GM12891 (cell line): ENCODE data around the gene SBK1.
A peak's percentile ranks its signal among the peaks of the same experiment; 100 is the strongest.

ENCODE experiments used
- DNase-seq: peaks from one replicate; pipeline ENCODE4 v3.0.0; 2011; ENCODE audit warnings: low spot score; ENCODE audit not compliant: insufficient read length
- FAIRE-seq: peaks from 2 replicates; lab custom pipeline; 2011; peaks lifted over from hg19 to GRCh38; lab: Jason Lieb, UNC
- PAX5 ChIP-seq: IDR thresholded peaks from 2 replicates; pipeline ENCODE4 v1.6.1; 2011; ENCODE audit warnings: low read length, moderate library complexity, mild to moderate bottlenecking; ENCODE audit not compliant: insufficient read depth, severe bottlenecking
- POLR2A ChIP-seq: IDR thresholded peaks from 2 replicates; pipeline ENCODE4 v1.6.1; 2011; ENCODE audit warnings: low read depth, low read length, control low read depth
- POLR2AphosphoS5 ChIP-seq: IDR thresholded peaks from 2 replicates; pipeline ENCODE4 v1.6.1; 2011; ENCODE audit warnings: low read depth, low read length, control low read depth
- POU2F2 ChIP-seq: IDR thresholded peaks from 2 replicates; pipeline ENCODE4 v1.6.1; 2011; ENCODE audit warnings: low read depth, mild to moderate bottlenecking, control low read depth, low read length, moderate library complexity
- SPI1 ChIP-seq: IDR thresholded peaks from 2 replicates; pipeline ENCODE4 v1.6.1; 2011; ENCODE audit warnings: low read depth, low read length, control low read depth
- TAF1 ChIP-seq: IDR thresholded peaks from 2 replicates; pipeline ENCODE4 v1.6.1; 2011; ENCODE audit warnings: low read depth, low read length, control low read depth

SBK1 gene

DNA sequence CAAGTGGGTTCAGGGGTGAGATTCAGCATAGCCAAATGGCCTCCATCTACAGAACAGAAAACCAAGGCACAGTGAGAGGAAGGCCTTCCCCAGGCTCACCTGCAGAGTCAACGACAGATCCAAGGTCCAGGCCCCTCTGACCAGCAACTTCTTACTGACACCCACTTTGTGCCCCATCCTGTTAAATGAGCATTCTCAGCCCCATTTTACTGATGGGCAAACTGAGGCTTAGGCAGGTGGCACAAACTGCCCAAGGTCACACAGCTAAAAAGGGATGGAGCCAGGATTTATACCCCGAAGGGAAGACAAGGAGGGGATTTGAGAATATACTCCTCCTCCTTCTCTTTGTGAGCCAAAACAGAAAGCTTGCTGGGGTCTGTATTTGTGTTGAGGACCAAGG is 9.3 kb downstream of the SBK1 start:
- DNase-seq = no peak
- TF ChIP-seq PAX5 (no peak), SPI1 (no peak), POLR2AphosphoS5 (no peak), POLR2A (no peak), POU2F2 (no peak), TAF1 (no peak)
- FAIRE-seq = no peak

DNA sequence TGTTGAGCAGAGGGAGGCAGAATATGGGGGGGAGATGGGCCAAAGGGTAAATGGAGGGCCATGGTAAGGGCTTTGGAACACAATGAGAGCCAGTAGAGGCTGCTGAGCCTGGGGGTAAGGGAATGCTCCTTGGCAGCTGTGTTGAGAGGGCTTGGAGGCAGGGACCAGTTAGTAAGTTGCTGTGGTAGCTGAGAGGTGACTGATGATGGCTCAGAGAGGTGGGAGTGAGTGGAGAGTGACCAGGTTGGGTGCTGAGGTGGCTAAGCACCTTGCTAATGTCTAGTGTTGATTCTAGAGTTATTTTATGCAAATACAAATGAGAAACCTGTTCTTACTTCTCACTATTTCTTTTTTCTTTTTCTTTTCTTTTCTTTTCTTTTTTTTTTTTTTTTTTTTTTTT is 10.8 kb downstream of the SBK1 start:
- DNase-seq = no peak
- no peak for FAIRE-seq
- no peak for TF ChIP-seq PAX5
- TF ChIP-seq SPI1 = no peak
- no peak for TF ChIP-seq TAF1
- no peak for TF ChIP-seq POU2F2
- TF ChIP-seq POLR2A = no peak
- TF ChIP-seq POLR2AphosphoS5 = no peak

DNA sequence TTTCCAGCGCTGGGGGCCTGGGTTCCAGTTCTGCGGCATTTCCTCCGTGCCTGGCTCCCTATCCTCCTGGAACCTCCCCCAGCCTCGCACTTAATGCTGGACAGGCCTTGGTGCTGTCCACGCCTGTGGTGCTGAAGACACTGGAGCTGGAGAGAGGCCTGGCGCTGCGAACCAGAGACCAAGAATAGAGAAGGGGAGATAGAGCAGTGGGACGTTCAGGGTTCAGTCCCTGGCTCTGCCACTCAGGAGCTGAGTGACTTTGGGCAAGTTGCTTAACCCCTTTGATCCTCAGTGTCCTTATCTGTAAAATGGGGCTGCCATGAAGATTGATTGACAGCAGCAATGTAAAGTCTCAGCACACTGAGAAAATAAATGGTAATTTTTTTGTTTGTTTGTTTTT is 11.9 kb downstream of the SBK1 start:
- no peak for TF ChIP-seq POU2F2
- no peak for TF ChIP-seq POLR2AphosphoS5
- no peak for TF ChIP-seq TAF1
- TF ChIP-seq SPI1 = no peak
- TF ChIP-seq PAX5 = no peak
- no peak for TF ChIP-seq POLR2A
- DNase-seq (no peak), FAIRE-seq (no peak)

DNA sequence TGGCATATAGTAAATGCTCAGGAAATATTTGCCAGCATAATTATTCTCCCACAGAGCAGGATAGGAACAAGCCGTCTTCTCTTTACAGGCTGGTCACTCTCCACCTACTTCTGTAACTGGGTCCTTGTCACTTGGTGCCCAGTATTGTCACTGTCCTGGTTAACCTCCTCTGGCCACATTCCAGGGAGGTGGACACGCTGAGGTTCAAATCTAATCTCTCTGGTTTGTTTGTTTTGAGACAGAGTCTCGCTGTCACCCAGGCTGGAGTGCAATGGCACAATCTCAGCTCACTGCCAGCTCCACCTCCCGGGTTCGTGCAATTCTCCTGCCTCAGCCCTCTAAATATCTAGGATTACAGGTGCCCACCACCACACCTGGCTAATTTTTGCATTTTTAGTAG is 15.6 kb downstream of the SBK1 start:
- TF ChIP-seq TAF1 (no peak), PAX5 (no peak), SPI1 (no peak)
- FAIRE-seq = no peak
- DNase-seq = no peak

DNA sequence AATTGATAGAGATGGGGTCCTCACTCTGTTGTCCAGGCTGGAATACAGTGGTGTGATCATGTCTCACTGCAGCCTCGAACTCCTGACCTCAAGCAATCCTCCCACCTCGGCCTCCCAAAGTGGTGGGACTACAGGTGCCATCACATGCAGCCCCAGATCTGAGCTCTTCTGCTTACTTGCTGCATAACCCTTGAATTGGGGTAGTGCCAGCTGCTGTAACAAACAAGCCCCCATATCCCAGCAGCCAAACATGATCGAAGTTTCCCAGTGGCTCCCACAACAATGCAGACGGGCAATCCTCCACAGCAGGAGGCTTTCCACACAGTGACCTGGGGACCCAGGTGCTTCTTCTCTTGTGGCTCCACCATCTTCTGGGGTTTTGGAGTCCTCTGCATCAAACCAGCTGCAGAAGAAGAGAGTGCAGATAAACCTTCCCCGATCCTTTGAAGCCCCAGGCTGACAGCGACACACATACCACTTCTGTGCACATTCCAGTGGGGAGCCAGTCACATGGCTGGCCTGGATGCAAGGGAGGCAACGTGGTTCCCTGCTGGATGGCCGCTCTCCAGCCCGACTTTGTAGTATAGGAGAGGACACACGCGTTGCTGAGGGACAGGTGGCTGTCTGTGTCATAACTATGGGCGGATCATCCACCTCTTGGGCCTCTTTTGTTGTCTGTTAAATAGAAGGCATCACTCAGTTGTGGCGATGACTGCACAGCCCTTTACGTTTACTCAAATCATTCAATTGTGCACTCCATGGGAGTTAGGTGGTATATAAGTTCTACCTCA is 16.7 kb downstream of the SBK1 start:
- FAIRE-seq = no peak
- TF ChIP-seq TAF1 (no peak), SPI1 (no peak), POU2F2 (no peak), POLR2A (no peak), POLR2AphosphoS5 (no peak), PAX5 (no peak)
- DNase-seq = no peak

DNA sequence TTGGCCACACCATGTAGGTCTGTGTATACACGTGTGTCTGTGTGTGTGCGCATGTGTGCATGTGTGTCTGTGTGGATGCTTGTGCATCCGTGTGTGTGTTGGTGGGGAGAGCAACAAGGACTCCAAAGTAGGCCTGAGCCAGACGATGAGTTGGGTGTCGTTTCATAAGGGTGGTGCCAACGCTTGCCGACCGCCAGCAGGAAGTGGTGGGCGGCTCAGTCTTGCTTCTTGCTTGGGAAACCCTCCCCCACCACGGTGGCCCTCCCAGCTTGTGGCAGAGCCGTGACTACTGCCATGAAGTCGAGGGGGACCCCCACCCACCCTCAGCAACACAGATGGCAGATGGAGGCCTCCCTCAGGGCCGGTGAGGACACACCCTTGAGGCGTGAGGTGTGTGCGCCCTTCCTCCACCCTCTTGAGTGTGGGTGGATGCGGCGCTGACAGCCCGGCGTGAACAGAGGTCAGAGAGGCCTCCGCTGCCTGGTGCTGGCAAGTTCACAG is 17.5 kb downstream of the SBK1 start:
- no peak for TF ChIP-seq PAX5
- TF ChIP-seq POLR2A = no peak
- TF ChIP-seq TAF1 = no peak
- no peak for TF ChIP-seq POLR2AphosphoS5
- no peak for TF ChIP-seq SPI1
- no peak for DNase-seq

DNA sequence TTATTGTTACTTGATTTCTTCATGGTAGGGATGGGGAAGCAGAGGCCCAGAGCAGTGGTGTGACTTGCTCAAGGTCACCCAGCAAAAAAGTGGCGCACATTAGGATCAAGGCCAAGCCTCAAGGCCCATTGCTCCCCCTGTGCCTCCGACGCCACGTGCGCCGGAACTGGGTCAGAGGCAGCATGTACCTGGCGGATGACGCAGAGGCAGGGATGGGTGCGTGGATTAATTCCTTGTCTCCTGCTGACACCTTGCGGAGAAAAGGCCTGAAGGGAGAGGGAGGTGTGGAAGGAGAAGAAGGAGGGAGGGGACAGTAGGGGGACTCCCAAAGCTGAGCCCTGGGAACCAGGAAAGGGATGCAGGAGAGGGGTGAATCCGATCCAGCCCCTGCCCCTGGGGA is 18.5 kb downstream of the SBK1 start:
- FAIRE-seq (no peak), DNase-seq (no peak)
- no peak for TF ChIP-seq POU2F2
- no peak for TF ChIP-seq PAX5

More for the DNA sequence above, 17.5 kb downstream of the SBK1 start:
- FAIRE-seq = peak; percentile 87

DNA sequence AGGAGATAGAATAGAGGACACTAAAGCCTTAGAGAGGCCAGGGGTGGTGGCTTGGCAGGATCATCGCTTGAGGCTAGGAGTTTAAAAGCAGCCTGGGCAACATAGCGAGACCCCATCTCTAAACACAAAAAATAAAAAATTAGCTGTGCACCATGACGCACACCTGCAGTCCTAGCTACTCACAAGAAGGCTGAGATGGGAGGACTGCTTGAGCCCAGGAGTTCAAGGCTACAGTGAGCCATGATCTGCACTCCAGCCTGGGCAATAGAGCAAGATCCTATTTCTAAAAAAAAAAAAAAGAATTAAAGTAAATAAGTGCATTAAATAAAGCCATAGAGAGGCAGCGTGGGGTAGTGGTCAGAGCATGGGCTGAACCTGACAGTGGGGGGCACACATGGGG is 19.1 kb downstream of the SBK1 start:
- FAIRE-seq (no peak), DNase-seq (no peak)
- TF ChIP-seq POU2F2 = no peak
- TF ChIP-seq POLR2AphosphoS5 = no peak
- no peak for TF ChIP-seq POLR2A
- no peak for TF ChIP-seq SPI1
- TF ChIP-seq TAF1 = no peak
- TF ChIP-seq PAX5 = no peak

DNA sequence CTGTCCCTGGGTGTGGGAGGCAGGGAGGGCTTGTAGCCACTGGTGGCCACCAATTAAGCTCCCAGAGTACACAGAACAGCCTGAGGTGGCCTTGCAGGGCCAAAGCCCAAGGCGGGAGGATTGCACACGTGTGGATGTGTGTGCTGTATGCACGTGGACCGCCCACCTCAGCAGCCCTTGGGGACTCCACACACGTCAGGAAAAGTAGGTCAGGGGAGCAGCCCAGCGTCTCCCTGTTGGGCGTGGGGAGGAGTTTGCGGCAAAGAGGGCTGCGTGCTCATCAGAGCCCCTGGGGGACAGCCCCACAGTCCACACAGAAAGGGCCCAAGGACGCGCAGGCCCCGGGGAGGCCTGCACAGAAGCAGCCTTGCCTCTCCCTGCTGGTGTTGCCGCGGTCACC is 19.6 kb downstream of the SBK1 start:
- no peak for FAIRE-seq
- no peak for TF ChIP-seq SPI1
- TF ChIP-seq PAX5 = no peak
- TF ChIP-seq POU2F2 = no peak
- TF ChIP-seq TAF1 = no peak
- TF ChIP-seq POLR2AphosphoS5 = no peak
- no peak for DNase-seq

DNA sequence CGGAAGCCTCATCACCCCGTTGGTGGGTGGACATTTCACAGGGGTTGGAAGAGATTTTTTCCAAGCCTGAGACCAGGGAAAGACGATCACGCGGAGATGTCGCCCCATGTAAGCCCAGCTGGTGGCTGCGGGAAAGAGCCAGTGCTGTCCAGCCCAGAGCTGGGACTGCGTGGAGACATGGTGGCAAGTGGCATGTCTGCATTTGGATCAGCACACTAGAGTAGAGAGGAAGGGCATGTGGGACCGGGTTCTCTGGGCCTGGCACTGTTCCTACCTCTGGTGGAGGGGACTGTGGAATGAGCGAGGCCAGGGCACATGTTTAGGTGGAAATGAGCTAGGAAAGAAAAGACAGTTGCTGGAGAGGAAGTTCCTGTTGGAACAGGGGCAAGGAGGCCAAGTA is 20.0 kb downstream of the SBK1 start:
- DNase-seq (no peak), FAIRE-seq (no peak)
- TF ChIP-seq TAF1 (no peak), POLR2AphosphoS5 (no peak), PAX5 (no peak)

DNA sequence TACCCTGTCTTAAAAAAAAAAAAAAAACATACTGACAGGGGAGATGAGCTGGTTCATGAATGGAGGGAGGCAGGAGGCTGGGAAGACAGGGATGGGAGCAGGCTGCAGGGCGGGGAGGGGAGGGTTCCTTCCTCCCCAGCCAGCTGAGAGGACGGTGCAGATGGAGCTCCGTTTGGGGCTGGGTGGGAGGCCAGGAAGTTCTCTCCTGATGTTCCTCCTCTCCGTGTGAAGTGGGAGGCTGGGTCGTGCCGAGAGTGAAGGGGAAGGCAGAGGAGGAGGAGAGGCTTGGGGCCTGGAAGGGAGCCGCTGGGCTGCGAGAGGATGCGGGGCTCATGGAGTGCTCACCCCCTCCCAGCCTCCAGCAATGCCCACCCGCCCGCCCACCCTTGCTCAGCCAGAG is 21.3 kb downstream of the SBK1 start:
- TF ChIP-seq PAX5 (no peak), POLR2A (no peak), TAF1 (no peak), POU2F2 (no peak), SPI1 (no peak), POLR2AphosphoS5 (no peak)
- DNase-seq = no peak
- FAIRE-seq = no peak
